ENCODE data around the gene IGF2BP2. TPM values are rescaled to one million over a fixed set of nuclear protein-coding genes. Genes with fewer than 3 reads are reported as not detected.
A peak's percentile ranks its signal among the peaks of the same experiment; 100 is the strongest.

Gene IGF2BP2
- total RNA-seq, 1 donor from 2014 or later = 5.5 TPM

- DNase-seq (ENCODE audit: low spot score) = no peak
Observed at GRCh38 chr3:185837414-185837813, 12.6 kb upstream of the IGF2BP2 start.

DNA sequence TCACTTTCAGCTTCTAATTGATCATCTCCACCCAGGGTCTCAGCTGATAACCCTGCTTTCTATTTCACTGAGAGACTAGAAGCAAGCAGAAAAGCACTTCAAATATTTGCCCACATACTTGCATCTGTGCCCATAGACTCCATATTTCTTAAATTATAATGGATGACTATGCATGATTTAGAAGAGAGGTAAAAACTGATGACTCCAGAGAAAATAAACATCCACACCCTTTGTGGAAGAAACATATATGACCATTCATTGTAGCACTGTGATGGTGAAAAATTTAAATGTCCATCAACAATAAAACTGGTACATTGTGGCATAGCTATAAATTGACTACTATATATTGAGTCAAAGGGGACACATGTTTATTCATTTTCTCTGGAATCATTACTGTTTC lies 7.1 kb upstream of the IGF2BP2 start:
- no peak for DNase-seq (ENCODE audit: low spot score)

- no peak for DNase-seq (ENCODE audit: low spot score)
Observed at GRCh38 chr3:185831195-185831594, 6.4 kb upstream of the IGF2BP2 start.

- DNase-seq (ENCODE audit: low spot score) = no peak
Observed at GRCh38 chr3:185830018-185830797, 5.4 kb upstream of the IGF2BP2 start.

DNA sequence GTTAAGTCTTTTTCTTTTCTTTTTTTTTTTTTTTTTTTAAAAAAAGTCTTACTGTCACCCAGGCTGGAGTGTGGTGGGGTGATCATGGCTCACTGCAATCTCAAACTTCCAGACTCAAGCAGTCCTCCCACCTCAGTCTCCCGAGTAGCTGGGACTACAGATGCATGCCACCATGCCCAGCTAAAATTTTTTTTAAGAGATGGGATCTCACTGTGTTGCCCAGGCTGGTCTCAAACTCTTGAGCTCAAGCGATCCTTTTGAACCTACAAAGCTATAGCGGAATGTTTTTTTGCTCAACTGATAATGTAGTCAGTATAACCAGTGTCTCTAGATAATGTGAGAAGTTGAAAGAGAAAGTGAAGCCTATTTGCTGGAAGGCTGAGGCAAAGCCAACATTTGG lies 3.9 kb upstream of the IGF2BP2 start:
- no peak for DNase-seq (ENCODE audit: low spot score)

DNA sequence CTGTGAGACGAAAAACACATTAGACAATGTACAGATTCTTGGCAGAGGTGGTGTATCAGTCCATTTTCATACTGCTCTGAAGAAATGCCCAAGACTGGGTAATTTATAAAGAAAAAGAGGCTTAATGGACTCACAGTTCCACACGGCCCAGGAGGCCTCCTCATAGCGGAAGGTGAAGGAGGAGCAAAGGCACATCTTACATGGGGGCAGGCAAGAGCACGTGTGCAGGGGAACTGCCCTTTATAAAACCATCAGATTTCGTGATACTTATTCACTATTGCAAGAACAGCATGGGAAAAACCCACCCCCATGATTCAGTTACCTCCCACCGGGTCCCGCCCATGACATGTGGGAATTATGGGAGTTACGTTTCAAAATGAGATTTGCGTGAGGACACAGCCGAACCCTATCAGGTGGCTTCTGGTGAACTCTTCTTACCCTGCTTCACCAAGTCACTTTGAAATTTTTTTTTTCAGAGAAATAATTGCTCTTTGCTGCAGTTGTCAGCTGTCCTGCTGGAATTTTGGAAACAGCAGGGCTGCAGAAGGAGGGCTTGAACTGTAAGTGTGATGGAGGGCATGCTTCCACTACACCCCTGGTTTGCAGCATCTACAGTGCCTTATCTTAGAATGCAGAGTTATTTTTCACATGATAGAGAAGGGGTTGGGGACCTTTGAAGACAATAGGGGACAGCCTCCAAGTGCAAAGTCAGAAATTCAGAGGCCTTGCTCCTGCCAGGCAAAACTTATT lies 2.9 kb upstream of the IGF2BP2 start:
- DNase-seq (ENCODE audit: low spot score) = no peak

GRCh38 chr3:185825639-185826481 lies 1.0 kb upstream of the IGF2BP2 start:
- no peak for DNase-seq (ENCODE audit: low spot score)

DNA sequence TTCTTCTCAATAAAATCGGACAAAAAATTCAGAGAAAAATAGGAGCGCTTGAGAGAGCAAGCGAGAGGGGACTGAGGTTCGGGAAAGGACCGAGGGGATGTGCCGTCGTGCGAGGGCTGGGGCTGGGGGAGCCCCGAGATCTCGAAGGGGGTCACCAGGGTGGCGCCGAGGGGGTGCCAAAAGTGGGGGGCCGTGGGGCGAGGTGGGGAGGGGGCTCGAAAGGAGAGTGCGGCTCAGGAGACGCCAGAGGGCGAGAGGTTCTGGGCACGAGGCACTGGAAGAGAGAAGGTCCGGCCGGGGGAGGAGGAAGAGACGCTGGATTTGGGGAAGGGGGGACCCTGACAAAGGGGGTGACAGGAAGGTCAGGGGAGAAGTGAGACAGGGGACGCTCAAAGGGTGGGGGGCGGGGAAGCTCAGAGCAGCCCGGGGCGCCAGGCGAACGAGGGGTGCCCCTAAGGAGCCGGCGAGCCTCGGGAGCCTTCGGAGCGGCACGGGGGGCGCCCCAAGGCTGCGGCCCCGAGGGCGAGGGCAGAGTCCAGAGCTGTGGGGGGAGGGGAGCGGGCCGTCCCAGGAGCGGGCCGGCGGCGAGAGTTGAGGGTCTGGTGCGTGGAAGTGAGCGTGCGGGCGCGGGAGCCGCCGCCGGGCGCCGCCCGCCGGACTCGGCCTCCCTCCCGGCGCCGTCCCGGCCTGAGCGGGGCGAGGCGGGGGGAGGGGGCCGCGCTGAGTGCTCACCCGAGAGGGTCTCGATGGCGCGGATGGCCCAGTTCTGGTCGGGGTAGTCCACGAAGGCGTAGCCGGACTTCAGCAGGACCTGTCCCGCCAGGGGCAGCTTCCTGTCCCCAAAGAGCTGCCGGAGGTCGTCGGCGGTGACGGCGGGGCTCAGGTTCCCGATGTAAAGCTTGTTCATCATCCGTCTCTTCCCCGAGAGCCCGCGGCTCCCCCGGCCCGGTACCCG lies 514 bp downstream of the IGF2BP2 start:
- no peak for DNase-seq (ENCODE audit: low spot score)

GRCh38 chr3:185823078-185824044 lies 1.5 kb downstream of the IGF2BP2 start:
- peak; percentile 48 for DNase-seq (ENCODE audit: low spot score)

- no peak for DNase-seq (ENCODE audit: low spot score)
Observed at GRCh38 chr3:185822221-185823000, 2.4 kb downstream of the IGF2BP2 start.

DNA sequence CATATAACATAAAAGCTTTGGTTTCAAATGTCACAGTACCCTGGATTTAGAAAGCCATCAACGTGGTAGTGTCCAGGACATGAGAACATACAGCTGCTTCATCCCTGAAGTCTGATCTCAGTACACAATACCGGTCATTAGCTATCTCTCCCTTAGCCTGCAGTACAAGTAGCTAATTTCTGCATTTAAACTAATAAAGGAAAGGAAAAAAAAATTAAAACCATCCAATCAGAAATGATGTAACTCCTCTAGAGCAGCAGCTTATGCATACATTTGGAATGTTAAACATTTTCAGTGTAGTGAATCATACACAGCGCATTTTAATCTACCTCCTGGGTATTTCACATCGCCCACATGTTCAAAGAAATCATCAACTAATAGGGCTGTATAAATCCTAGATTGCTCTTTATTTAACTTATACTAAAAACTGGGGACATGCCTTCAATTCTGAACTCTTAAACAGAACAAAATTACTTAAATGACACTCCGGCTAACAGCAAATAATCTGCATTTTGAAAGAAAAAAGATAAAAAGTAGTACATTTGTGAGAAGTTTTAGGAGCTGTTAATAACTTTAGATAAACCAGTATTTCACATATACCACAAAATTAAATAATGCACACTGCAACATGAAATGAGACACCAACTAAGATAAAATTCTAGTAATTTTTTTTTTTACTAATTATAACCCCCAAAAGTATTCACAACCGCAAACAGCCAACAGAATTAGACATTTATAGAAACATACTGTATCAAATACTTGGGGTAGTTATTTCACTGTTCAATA lies 3.7 kb downstream of the IGF2BP2 start:
- DNase-seq (ENCODE audit: low spot score) = no peak

- DNase-seq (ENCODE audit: low spot score) = no peak
Observed at GRCh38 chr3:185818267-185818875, 6.5 kb downstream of the IGF2BP2 start.

GRCh38 chr3:185815391-185816282 lies 9.2 kb downstream of the IGF2BP2 start:
- DNase-seq (ENCODE audit: low spot score) = no peak

DNA sequence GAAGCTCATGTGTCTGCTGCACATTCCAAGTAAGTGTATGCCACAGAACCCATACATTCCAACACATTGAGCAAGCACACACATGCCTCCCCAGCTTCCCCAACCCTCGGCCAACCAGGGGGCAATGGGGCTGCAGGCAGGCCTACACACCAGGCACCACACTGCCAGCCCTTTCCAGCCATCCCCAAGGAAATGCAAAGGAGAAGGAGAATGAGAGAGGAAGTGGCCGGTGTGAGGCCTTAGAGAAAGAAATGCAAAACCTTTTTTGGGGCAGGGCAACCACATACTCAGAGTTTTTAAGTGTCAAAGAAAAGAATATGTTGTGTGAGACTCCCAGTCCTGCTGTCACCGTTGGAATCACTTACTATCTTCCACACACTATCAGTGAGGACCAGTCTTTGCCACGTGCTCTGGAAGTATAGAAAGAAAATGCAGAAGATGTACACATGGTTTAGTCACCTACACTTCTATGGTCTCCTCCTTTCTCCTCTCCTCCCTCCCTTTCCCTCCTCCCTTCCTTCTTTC lies 11.1 kb downstream of the IGF2BP2 start:
- no peak for DNase-seq (ENCODE audit: low spot score)

GRCh38 chr3:185813205-185813604 lies 11.6 kb downstream of the IGF2BP2 start:
- no peak for DNase-seq (ENCODE audit: low spot score)

DNA sequence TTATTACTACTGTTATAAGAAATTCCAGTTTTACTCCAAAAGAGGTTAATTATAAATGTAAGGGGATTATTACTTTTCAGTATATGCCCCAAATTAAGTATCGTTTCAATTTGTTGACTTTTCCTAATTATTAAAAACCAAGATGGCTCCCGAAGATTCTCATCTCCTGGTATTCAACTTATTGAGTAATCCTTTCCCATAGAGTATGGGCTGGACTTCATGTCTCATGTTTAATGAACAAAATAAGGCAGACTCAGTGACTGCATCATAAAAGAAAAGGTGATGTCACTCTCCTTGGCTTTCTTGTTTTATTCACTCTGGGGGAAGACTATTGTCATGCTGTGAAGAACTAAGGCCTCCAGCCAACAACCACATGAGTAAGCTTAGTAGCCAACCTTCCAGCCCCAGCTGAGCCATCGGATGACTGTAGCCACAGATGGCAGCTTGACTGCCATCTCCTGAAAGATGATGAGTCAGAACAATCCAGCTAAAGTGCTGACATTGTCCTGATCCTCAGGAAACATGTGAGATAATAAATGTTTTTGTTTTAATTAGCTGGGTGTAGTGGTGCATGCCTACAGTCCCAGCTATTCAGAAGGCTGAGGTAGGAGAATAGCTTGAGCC lies 17.3 kb downstream of the IGF2BP2 start:
- no peak for DNase-seq (ENCODE audit: low spot score)
